ENCODE results near the gene JMJD1C.

GRCh38 chr10:63156236-63156635 is 309.5 kb downstream of the JMJD1C start:
- no peak for TF ChIP-seq GATA3 (IDR thresholded peaks at IDR 0.05; ENCODE audit: low read depth, low read length)
- TF ChIP-seq GATA2 (IDR thresholded peaks at IDR 0.05; ENCODE audit: low read depth, low read length): no peak

Data from SH-SY5Y (cell line).